ENCODE data around the gene LRRC75A.

Gene LRRC75A

DNA sequence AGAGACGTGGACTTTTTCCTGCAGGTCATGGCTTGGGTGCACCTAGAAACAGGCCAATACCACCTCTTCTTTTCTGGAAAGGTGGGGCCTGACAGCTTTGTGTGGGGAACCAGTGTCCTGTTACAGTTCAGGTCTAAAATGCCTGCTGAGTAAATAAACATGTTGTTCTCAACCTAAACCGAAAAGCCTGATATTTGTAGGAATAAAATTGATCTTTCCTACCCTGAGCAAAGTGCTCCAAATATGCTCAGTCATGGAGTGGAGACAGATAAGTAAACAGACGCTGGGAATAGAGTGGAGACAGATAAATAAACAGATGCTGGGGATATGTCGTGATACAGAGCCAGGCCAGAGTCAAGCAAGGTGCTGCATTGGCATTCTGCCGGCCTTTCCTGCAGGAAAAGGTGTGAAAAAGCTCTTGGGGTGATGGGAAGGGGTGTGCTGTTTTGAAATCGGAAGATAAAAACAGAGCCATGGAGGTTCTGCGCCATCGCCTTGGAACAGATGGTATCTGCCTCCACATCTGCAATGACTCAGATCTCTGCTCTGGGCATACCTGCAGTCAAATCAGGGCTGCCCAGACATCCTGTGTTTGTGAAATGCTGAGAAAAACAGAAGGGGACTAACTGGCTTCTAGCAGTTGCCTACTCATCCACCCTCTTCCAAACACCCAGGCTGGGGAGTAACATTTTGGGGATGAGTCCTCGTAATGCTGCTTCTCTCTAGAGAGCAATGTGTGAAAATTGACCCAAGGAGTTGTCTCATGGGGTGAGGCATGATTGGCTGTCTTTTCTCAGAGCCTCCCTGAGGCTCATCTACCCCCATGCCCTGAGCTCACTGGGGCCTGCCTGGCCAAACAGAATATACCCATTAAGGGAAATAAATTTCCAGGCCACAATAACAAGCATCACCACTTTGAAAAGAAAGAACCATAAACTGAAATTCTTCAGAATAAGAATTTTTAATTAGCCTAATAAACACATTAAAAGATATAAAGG lies 93.4 kb downstream of the LRRC75A start:
- TF ChIP-seq FOXP2 (optimal IDR thresholded peaks at IDR 0.05; ENCODE audit: borderline replicate concordance, extremely low read depth, extremely low read length, insufficient read depth) (no peak), TAF1 (IDR thresholded peaks at IDR 0.05; ENCODE audit: borderline replicate concordance, insufficient read depth, low read length) (no peak)
